ENCODE results near the gene POM121C. TPM values are rescaled to one million over a fixed set of nuclear protein-coding genes. Genes with fewer than 3 reads are reported as not detected.
"Not testable (repeated sequence)": the region's sequence is repeated elsewhere in the genome, so short reads cannot be mapped to it uniquely, and the experiment has no call there.

Gene POM121C
- total and polyA plus RNA-seq, 9 donors = 12.5 to 37.2 (median 29.1) TPM

DNA sequence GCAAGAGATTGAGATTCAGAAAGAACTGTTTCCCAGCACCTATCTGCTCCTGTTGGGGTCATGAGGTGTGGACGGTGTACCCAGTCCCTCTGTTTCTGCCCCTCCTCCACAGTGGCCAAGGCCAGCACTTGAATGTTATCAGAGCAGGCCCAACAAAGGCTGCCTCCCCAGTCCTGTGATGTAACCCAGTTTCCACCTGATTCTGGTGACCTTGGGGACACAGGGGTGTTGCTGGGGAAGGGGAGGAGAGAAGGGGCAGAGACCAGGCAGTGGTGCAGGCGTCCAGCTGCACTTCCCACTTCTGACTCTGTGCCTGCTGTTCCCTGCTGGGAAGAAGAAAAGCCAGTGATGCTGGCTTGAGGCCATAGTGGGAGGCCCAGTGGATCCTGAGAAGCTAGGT, 88.2 kb downstream of the POM121C start:
- H3K9me3 ChIP-seq (replicated peaks; ENCODE audit: control insufficient read depth, low read depth, low read length); H3K4me3 ChIP-seq (ENCODE audit: low read length); H3K4me1 ChIP-seq (ENCODE audit: control insufficient read depth, insufficient read depth, low read length); H3K36me3 ChIP-seq (ENCODE audit: control insufficient read depth, insufficient read depth, low read length); H3K27ac ChIP-seq (ENCODE audit: low read length); DNase-seq; H3K27me3 ChIP-seq (ENCODE audit: control insufficient read depth, insufficient read depth, low read length): not testable (repeated sequence)
- WGBS (ENCODE audit: insufficient coverage) = no CpG with 5 or more reads among the region's 2 CpGs

- H3K4me1 ChIP-seq (ENCODE audit: control insufficient read depth, insufficient read depth, low read length) = not testable (repeated sequence)
- no CpG with 5 or more reads among the region's 34 CpGs for WGBS (ENCODE audit: insufficient coverage)
Measured at GRCh38 chr7:75395329-75395728, 90.8 kb downstream of the POM121C start, which contains the start of gene TRIM73. Gene TRIM73, plus strand, starts transcription at chr7:75395629. Its CDS starts 3,305 bp downstream, at chr7:75398934.

DNA sequence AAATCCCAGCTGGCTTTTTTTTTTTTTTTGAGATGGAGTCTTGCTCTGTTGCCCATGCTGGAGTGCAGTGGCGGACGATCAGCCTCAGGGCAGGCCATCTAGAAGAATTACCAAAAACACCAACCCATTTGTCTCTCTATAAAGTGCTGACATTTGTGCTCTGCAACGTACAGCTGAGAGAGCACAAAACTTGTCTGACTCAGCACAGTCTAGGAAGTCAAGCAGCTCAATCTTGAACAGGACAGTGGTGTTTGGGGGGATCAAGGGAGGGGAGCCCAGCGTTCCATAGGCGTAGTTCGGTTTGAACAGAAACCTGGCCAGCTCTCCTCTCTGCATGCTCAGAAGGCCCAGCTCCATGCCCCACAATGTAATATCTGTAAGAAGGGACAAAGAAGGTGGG, 92.9 kb downstream of the POM121C start:
- H3K36me3 ChIP-seq (ENCODE audit: control insufficient read depth, insufficient read depth, low read length); H3K27ac ChIP-seq (ENCODE audit: low read length); H3K9me3 ChIP-seq (replicated peaks; ENCODE audit: control insufficient read depth, low read depth, low read length); H3K27me3 ChIP-seq (ENCODE audit: control insufficient read depth, insufficient read depth, low read length); H3K4me3 ChIP-seq (ENCODE audit: low read length); DNase-seq; H3K4me1 ChIP-seq (ENCODE audit: control insufficient read depth, insufficient read depth, low read length): not testable (repeated sequence)
- no CpG with 5 or more reads among the region's 6 CpGs for WGBS (ENCODE audit: insufficient coverage)

More at GRCh38 chr7:75395329-75395728, 90.8 kb downstream of the POM121C start, which contains the start of gene TRIM73:
- DNase-seq; H3K27ac ChIP-seq (ENCODE audit: low read length); H3K36me3 ChIP-seq (ENCODE audit: control insufficient read depth, insufficient read depth, low read length); H3K4me3 ChIP-seq (ENCODE audit: low read length); H3K27me3 ChIP-seq (ENCODE audit: control insufficient read depth, insufficient read depth, low read length); H3K9me3 ChIP-seq (replicated peaks; ENCODE audit: control insufficient read depth, low read depth, low read length): not testable (repeated sequence)

DNA sequence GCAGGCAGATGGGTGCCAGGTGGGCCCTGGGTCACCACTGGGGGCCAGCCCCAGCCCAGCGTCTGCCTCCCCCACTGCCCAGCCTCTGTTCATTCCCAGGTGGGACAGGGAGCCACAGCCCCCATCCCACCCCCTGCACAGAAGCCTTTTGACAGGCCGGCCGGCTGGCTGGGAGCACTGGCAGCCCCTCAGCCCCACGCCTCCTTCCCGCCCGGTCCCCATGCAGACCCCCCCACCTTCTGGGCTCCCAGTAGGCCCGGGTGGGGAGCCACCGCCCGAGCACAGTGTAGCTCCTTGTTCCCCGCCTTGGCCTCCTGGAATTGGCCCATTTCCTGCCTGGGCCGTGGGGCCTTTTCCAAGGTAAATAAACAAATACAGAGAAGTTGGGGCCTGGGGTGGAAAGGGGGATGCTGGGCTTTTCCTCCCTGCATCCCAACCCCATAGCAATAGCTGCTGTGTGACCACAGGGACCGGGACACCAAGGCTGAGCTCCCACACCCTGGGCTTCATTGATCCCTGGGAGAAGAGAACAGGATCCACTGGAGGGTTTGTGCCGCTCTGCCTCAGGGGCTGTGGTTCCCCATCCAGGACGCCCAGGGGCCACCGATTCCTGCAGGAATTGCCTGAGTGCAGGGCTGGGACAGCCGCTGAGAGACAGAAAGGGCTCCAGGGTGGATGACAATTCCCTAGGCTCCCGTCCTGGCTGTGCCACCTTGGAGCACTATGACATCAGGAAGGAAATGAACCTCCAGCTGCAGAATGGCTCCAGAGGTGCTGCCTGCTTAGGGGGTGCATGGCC, 111.4 kb downstream of the POM121C start:
- not testable (repeated sequence) for H3K9me3 ChIP-seq (replicated peaks; ENCODE audit: control insufficient read depth, low read depth, low read length); DNase-seq; H3K4me3 ChIP-seq (ENCODE audit: low read length); H3K27ac ChIP-seq (ENCODE audit: low read length); H3K27me3 ChIP-seq (ENCODE audit: control insufficient read depth, insufficient read depth, low read length); H3K4me1 ChIP-seq (ENCODE audit: control insufficient read depth, insufficient read depth, low read length); H3K36me3 ChIP-seq (ENCODE audit: control insufficient read depth, insufficient read depth, low read length)
- no CpG with 5 or more reads among the region's 17 CpGs for WGBS (ENCODE audit: insufficient coverage)

DNA sequence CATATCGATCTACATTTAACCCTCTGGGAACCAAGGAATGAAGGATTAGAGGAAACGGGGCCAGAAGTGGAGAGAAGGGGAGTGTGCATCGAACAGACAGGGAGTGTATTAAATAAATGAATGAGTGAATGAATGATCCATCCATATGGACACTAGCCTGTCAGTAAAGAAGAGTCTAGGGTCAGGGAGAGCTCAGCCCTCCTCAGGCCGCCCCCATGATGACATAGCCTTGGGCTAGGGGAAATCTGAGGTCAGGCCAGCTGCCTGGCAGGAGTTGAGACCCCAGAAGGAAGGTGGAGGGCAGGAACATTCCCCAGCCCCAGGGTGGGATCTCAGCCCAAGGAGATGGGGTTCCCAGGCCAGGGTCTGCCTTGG, 112.0 kb downstream of the POM121C start:
- H3K36me3 ChIP-seq (ENCODE audit: control insufficient read depth, insufficient read depth, low read length); H3K4me1 ChIP-seq (ENCODE audit: control insufficient read depth, insufficient read depth, low read length); DNase-seq; H3K27ac ChIP-seq (ENCODE audit: low read length); H3K4me3 ChIP-seq (ENCODE audit: low read length); H3K27me3 ChIP-seq (ENCODE audit: control insufficient read depth, insufficient read depth, low read length); H3K9me3 ChIP-seq (replicated peaks; ENCODE audit: control insufficient read depth, low read depth, low read length): not testable (repeated sequence)
- WGBS (ENCODE audit: insufficient coverage) = no CpG with 5 or more reads among the region's 4 CpGs

GRCh38 chr7:75367313-75367712, 118.8 kb downstream of the POM121C start:
- WGBS (ENCODE audit: insufficient coverage) = no CpG with 5 or more reads among the region's 9 CpGs
- not testable (repeated sequence) for DNase-seq

More at GRCh38 chr7:75367313-75367712, 118.8 kb downstream of the POM121C start:
- H3K27me3 ChIP-seq (ENCODE audit: control insufficient read depth, insufficient read depth, low read length); H3K4me3 ChIP-seq (ENCODE audit: low read length); H3K36me3 ChIP-seq (ENCODE audit: control insufficient read depth, insufficient read depth, low read length); H3K4me1 ChIP-seq (ENCODE audit: control insufficient read depth, insufficient read depth, low read length); H3K9me3 ChIP-seq (replicated peaks; ENCODE audit: control insufficient read depth, low read depth, low read length); H3K27ac ChIP-seq (ENCODE audit: low read length): not testable (repeated sequence)

Other genes starting within 250 kb of the POM121C start
- 1.6 TPM for gene TRIM73, start 90.7 kb downstream of the POM121C start, total RNA-seq
- 1 to 10 TPM; 2.1 to 7.0 (median 3.9) TPM for gene TRIM73, start 90.7 kb downstream of the POM121C start, polyA plus RNA-seq (ENCODE audit: insufficient read depth in 1 of 8, insufficient read length in 8 of 8, low replicate concordance in 1 of 8)
- 0.04 TPM for gene SPDYE5, start 6.0 kb upstream of the POM121C start, total RNA-seq
- gene SPDYE5, start 6.0 kb upstream of the POM121C start, polyA plus RNA-seq (ENCODE audit: insufficient read depth in 1 of 8, insufficient read length in 8 of 8, low replicate concordance in 1 of 8) = 1 to 10 TPM in 7 of 8 donors, under 1 TPM in 1; 0.59 to 4.3 (median 1.6) TPM

Measured in muscle of leg (tissue), 11 donors.